Stimulated activated CD4-positive, alpha-beta T cell treated with anti-CD3 and anti-CD28 coated beads, TNF-alpha, amount 100 ng/mL, for 1 hour (primary cell): ENCODE measurements around the gene INPPL1.

Experiments
- DNase-seq, 3 donors: peaks; one replicate each; pipeline ENCODE4 v3.0.0-alpha.2; 2020; ENCODE audit warnings: low read depth in 3 of 3, low spot score in 1 of 3

INPPL1 gene

DNA sequence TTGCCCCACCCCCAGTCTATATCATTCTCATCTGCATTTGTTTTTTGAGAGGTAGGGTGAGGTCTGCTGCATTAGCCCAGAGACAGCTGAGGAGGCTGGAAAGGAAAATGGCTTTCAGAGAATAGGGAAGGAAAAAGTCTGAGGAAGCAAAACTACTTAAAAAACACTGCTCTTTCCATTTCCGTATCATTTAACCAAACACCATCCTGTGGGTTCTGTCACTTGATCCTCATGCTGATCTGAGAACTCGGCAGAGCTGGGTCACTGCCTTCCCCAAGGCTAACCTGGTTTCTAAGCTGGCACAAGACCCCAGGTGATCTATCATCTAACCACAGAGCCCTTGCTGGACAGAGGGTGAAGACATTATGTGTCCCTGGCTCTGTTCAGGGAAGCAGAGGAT, 6.7 kb upstream of the INPPL1 start:
- no peak for DNase-seq

DNA sequence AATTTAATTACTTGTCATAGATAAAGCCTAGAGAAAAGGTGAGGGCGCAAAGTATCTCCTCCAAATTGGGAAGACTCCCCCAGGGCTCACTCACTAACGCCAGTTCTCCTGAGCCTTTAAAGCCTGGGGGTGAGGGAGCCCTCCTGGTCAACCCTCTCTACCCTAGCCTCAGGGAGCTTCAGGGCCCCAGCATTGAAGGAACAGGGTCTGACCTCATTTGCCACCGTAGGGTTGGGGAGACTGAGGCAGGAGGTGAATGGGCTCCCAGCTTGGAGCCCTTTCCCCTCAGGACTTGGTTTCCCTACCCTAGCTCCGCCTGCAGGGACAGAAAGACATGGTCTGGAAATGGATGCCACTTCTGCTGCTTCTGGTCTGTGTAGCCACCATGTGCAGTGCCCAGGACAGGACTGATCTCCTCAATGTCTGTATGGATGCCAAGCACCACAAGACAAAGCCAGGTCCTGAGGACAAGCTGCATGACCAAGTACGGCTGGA, 6.3 kb upstream of the INPPL1 start:
- no peak for DNase-seq

DNA sequence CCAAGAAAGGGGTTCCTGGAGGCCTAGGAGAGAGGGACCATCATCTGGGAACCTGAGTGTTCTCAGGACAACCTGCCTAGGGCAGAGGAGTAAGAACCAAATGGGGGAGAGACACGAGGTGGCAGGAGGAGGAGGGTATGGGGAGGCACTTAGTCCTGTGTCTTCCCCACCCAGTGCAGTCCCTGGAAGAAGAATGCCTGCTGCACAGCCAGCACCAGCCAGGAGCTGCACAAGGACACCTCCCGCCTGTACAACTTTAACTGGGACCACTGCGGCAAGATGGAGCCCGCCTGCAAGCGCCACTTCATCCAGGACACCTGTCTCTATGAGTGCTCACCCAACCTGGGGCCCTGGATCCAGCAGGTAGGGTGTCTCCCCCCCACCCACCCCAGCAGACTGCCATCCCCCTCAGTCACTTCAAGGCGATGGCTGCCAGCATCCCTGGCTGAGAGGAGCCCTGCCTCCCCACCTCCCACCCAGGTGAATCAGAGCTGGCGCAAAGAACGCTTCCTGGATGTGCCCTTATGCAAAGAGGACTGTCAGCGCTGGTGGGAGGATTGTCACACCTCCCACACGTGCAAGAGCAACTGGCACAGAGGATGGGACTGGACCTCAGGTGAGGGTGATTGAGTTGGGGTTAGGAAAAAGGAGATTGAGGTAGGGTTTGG, 3.7 kb upstream of the INPPL1 start:
- no peak for DNase-seq

GRCh38 chr11:72221386-72222075, 3.0 kb upstream of the INPPL1 start:
- no peak for DNase-seq

- DNase-seq = no peak
These were observed 2.3 kb upstream of the INPPL1 start for GRCh38 chr11:72222106-72222891.

- DNase-seq = peak; percentile 84 to 87 (median 85)
These were observed 1.5 kb upstream of the INPPL1 start for GRCh38 chr11:72222907-72223614.

GRCh38 chr11:72223615-72224563, 678 bp upstream of the INPPL1 start:
- peak in 1 of 3 donors; percentile 37 for DNase-seq

DNA sequence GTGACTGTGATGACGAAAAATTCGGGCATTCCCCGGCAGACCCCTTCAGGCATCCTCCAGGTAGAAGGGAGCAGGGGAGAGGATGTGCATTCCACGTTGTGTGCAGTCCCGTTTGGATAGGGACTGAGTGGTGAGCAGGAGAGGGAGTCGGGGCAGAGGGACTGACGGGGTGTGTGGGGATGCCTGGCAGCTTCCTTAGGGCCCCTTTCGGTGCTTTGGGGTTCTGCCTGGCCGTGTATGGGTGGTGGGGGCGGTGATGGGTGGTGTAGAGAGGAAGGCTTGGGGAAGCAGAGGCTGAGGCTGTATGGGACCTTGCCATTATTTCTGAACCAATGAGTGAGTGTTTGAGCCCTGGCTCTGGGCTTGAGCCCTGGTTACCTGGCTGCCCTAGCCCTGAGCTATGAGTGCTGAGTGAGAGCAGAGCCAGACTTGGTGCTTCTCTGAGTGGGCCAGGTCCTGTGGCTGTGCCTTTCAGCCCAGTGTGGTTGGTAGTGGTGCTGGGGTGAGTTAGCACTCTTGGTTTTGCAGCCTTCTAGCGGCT, 914 bp downstream of the INPPL1 start:
- DNase-seq = no peak

- no peak for DNase-seq
These were observed 2.1 kb downstream of the INPPL1 start for GRCh38 chr11:72226701-72227100.

DNA sequence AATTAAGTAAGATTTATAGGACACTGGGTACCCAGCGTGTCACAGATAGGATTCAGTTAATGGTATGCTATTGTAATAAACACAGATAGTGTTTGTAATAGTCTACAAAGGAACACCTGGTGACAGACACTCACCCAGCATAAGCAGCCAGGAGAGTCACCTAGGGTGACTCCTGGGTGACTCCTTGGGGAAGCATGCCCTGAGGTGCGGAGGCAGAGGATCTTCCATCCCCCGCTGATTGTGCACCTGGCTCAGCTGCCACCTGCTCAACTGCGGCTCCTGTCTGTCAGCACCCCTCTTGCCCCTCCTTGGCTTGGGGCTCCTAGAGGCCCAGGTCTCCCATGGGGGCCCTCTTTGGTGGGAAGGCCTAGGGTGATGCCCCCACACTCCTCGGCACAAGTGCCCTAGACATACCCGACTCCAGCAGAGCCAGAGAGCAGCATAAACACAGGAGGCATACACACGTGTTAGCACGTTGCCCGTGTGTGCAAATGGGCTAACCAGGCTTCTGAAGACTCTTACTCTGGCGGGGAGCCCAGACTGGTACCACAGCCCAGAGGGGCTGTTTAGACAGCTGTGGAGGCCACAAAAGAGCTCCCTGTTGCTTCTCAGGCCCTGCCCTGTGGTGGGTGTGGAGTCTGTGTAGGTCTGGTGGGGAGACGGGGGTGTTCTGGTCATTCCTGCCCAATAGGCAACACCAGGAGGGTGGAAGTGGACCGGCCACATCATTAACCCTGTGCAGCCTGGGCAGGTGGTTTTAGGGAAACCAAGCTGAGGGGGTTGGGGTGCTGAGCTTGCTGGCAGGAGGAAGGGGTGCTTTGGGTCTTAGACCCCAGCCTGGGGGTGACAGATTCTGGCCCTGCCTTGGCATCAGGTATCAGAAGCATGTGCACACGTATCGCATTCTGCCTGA, 3.0 kb downstream of the INPPL1 start:
- DNase-seq = no peak

DNA sequence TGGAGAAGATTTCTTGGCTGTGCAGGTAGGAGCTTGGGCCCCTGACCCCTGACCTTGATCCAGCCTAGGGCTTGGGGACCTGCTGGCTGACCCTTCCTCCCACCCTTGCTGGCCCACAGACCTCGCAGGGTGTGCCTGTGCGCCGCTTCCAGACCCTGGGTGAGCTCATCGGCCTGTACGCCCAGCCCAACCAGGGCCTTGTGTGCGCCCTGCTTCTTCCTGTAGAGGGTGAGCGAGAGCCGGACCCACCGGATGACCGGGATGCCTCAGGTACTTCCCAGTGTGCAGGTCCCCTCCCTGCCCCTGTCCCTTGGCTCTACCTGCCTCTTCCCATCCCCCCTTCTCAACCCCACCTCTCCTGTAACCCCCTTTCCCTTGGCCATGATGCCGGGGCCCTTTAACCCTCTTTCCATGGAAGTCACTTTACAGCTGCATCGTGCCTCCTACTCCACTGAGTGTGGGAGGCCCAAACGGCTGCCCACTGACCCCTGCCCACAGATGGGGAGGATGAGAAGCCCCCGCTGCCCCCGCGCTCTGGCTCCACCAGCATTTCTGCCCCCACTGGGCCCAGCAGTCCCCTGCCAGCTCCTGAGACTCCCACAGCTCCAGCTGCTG, 3.8 kb downstream of the INPPL1 start:
- no peak for DNase-seq

DNA sequence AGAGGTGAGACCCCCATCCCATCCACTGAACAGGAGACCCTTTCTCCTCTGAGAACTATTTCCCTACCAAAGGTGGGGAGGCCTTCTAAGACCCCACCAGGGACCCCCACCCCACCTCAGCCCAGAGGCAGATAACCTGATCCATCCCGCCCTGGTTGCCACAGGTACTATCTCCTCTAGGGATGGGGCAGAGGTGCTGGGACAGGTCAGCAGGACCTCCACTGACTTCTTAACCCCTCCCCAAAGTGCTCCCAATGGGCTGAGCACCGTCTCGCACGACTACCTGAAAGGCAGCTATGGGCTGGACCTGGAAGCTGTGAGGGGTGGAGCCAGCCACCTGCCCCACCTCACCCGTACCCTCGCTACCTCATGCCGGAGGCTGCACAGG, 4.3 kb downstream of the INPPL1 start:
- no peak for DNase-seq

DNA sequence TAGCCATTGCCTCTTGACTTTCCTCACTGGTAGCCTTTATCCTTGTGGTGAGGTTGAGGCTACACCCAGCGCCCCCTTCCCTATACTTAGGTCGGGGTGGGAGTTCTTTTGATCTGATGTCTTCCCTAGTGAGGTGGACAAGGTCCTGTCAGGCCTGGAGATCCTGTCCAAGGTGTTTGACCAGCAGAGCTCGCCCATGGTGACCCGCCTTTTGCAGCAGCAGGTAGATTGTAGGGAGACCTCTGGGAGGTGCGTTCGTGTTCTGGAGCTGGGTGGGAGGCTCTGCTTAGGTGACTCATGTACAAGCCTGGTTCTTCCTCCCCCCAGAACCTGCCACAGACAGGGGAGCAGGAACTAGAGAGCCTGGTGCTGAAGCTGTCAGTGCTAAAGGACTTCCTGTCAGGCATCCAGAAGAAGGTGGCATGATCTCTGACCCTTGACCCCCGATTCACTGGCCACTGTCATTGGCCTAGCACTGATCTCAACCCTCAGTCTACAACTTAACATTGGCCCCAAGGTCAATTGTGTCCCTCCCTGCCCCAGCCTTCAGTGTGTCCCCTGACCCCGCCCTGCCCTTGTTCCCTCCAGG, 4.9 kb downstream of the INPPL1 start:
- DNase-seq = no peak

DNA sequence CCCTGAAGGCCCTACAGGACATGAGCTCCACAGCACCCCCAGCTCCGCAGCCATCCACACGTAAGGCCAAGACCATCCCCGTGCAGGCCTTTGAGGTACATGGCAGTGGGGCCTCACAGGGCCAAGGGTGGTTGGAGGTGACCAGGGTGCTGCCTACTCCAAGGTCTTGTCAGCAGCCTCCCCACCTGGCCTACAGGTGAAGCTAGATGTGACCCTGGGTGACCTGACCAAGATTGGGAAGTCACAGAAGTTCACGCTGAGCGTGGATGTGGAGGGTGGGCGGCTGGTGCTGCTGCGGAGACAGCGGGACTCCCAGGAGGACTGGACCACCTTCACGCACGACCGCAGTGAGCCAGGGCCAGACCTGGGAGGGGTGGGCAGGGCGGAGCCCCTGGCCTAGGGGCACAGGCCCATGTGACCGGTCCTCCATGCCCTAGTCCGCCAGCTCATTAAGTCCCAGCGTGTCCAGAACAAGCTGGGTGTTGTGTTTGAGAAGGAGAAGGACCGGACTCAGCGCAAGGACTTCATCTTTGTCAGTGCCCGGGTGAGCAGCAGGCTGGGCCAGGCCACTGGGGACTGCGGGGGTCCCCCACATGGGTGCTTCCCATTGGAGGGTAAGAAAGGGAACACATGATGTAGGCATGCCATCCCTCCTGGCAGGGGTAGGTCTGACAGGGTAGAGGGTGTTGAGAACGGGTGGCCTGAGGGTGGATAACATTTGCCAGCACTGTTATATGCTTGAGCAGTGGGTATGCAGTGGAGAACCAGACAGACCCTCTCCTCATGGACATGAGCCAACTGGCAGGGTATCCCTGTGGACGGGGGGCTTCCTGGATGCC, 5.6 kb downstream of the INPPL1 start:
- DNase-seq = no peak

GRCh38 chr11:72230764-72231365, 6.3 kb downstream of the INPPL1 start:
- no peak for DNase-seq

DNA sequence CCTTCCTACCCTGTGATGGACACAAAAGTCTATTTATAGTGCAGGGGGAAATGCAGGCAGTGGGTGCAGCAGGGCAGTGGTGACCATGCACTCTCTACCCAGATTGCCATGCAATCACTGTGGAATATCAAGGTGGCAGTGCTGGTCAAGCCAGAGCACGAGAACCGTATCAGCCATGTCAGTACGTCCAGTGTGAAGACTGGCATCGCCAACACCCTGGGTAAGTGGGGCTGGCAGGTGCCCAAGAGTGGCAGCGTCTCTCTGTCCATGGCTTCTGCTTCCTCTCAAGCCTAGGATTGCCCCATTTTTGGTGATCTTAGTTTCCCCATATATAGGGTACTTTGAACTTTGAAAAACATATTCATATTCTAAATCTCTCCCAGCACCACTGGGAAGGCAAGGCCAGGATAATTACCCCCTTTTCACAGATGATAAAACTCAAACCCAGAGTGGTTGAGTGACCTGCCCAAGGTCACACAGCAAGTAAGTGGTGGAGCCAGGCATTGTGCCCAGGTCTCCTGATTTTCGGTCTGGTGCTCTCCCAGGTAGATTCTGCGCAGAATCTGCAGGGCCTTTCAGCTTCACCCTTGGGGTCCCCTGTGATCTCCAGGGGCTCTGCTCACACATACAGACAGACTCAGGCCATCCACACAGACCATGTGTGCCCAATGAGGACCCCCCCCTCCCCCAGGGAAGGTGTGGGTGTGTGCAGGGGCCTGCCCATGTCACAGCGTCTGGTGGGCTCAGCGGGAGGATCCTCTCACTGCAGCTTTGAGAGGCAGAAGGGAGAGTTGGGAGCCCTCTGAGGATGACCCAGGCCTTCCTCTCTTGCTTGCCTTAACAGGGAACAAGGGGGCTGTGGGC, 7.1 kb downstream of the INPPL1 start:
- DNase-seq = no peak
